Gastroesophageal sphincter (tissue), 3 donors: ENCODE data around the gene UBE2Q1.

Experiments
- EP300 ChIP-seq: sonication (generic); formaldehyde crosslinking; IDR thresholded peaks from one replicate; pipeline ENCODE4 v1.6.1; 2017; ENCODE audit warnings: antibody characterized with exemption, mild to moderate bottlenecking
- POLR2A ChIP-seq, 2 donors: fragments of 450-650 bp; IDR thresholded peaks; one replicate each; pipeline ENCODE4 v1.6.1; 2017; ENCODE audit warnings: antibody characterized with exemption in 2 of 2, mild to moderate bottlenecking in 2 of 2, moderate library complexity in 1 of 2
- POLR2AphosphoS5 ChIP-seq: sonication (generic); formaldehyde crosslinking; IDR thresholded peaks from one replicate; pipeline ENCODE4 v1.6.1; 2017; ENCODE audit warnings: antibody characterized with exemption
- TF ChIP-seq, protein P1 (sequence below), 4 experiments: fragments of 200-600 bp in 2 of 4; fragments of 450-650 bp in 2 of 4; sonication (generic) in 1 of 4; IDR thresholded peaks; one replicate each; pipeline ENCODE4 v1.5.1; 2017 to 2019; ENCODE audit warnings: antibody characterized with exemption in 4 of 4, mild to moderate bottlenecking in 2 of 4, moderate library complexity in 2 of 4

DNA sequence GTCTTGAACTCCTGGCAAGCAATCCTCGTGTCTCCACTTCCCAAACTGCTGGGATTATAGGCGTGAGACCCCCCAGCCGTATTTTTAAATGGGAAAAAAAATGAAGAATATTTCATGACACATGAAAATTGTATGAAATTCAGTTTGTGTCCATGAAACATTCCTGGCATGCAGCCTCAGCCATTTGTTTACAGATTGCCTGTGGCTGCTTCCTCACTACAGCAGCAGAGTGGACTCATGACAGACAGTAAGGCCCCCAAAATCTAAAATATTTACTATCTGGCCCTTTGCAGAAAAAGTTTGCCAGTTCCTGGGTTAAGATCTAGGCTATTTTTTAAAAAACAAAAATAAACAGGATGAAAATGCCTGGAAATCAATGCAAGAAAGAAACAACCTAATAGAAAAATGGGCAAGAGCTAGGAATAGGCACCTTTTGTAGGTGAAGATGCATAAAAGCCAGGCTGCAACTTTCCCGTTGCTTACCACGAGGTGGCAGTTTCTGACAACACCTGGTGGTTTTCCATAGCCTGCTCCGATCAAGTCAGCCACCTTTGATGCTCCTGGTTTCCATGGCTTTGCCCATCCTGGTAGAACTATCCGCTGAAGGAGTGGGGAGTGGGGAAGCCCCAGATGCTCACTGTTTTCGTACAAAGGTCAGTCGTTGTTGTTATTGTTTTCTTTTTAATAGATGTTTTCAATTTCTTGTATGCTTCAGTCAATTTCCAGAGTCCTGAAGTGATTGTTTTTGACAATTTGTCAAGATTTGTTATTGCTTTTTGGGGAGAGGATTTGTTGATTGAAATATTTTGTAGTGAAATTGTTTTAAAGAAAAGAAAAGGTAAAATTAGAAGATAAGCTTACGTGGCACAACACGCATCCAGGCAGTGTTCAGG, 24.3 kb downstream of the UBE2Q1 start:
- TF ChIP-seq POLR2A (IDR thresholded peaks at IDR 0.05) (no peak), POLR2AphosphoS5 (no peak), EP300 (no peak)
- TF ChIP-seq, protein P1, sequence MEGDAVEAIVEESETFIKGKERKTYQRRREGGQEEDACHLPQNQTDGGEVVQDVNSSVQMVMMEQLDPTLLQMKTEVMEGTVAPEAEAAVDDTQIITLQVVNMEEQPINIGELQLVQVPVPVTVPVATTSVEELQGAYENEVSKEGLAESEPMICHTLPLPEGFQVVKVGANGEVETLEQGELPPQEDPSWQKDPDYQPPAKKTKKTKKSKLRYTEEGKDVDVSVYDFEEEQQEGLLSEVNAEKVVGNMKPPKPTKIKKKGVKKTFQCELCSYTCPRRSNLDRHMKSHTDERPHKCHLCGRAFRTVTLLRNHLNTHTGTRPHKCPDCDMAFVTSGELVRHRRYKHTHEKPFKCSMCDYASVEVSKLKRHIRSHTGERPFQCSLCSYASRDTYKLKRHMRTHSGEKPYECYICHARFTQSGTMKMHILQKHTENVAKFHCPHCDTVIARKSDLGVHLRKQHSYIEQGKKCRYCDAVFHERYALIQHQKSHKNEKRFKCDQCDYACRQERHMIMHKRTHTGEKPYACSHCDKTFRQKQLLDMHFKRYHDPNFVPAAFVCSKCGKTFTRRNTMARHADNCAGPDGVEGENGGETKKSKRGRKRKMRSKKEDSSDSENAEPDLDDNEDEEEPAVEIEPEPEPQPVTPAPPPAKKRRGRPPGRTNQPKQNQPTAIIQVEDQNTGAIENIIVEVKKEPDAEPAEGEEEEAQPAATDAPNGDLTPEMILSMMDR (IDR thresholded peaks at IDR 0.05) = peak in 2 of 4 experiments; percentile 29
